ENCODE results near the gene AFMID. TPM values are rescaled to one million over a fixed set of nuclear protein-coding genes. Genes with fewer than 3 reads are reported as not detected.

The AFMID gene
- total and polyA plus RNA-seq, 7 donors: 7.4 to 20.8 (median 9.3) TPM

GRCh38 chr17:78225088-78225865 is 38.1 kb downstream of the AFMID start:
- 83 to 88% (median 83%) methylated on average over 16 of the region's 16 CpGs for WGBS, 3 donors
- Histone ChIP-seq H3K4me1 (no peaks in the 10 kb centered on the region), H3K36me3 (ENCODE audit: insufficient read depth in 1 of 2, low read depth in 1 of 2) (no peaks in the 10 kb centered on the region), H3K9me3 (no peaks in the 10 kb centered on the region), H3K4me3 (no peak overlapping the region), H3K27ac (no peak overlapping the region), H3K27me3 (ENCODE audit: insufficient read depth in 3 of 3, low read length in 2 of 3) (peaks cover 0 to 11% (median 2%) of the 10 kb centered on the region in 3 donors)
- TF ChIP-seq, protein P1, sequence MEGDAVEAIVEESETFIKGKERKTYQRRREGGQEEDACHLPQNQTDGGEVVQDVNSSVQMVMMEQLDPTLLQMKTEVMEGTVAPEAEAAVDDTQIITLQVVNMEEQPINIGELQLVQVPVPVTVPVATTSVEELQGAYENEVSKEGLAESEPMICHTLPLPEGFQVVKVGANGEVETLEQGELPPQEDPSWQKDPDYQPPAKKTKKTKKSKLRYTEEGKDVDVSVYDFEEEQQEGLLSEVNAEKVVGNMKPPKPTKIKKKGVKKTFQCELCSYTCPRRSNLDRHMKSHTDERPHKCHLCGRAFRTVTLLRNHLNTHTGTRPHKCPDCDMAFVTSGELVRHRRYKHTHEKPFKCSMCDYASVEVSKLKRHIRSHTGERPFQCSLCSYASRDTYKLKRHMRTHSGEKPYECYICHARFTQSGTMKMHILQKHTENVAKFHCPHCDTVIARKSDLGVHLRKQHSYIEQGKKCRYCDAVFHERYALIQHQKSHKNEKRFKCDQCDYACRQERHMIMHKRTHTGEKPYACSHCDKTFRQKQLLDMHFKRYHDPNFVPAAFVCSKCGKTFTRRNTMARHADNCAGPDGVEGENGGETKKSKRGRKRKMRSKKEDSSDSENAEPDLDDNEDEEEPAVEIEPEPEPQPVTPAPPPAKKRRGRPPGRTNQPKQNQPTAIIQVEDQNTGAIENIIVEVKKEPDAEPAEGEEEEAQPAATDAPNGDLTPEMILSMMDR (IDR thresholded peaks at IDR 0.05): no peak
- intact Hi-C loops (cut with DNase I): no loop called here
- no peak for DNase-seq
- no peak for ATAC-seq

- peaks cover 0 to 20% (median 6%) of the 10 kb centered on the region in 3 donors for H3K27me3 ChIP-seq (ENCODE audit: insufficient read depth in 3 of 3, low read length in 2 of 3)
- no peak overlapping the region for H3K27ac ChIP-seq
- H3K4me3 ChIP-seq: no peak overlapping the region
- TF ChIP-seq, protein P1 (IDR thresholded peaks at IDR 0.05): no peak
- 75 to 77% (median 77%) methylated on average over 12 of the region's 12 CpGs for WGBS, 3 donors
- H3K36me3 ChIP-seq (ENCODE audit: insufficient read depth in 1 of 2, low read depth in 1 of 2): no peaks in the 10 kb centered on the region
- DNase-seq (no peak), ATAC-seq (no peak)
- no peaks in the 10 kb centered on the region for H3K4me1 ChIP-seq
- no peaks in the 10 kb centered on the region for H3K9me3 ChIP-seq
- intact Hi-C loops (cut with DNase I): no loop called here
These were observed 39.0 kb downstream of the AFMID start for GRCh38 chr17:78226055-78226758.

- 33 to 45% (median 37%) methylated on average over 20 of the region's 20 CpGs for whole genome bisulfite sequencing, 3 donors
- H3K4me3 ChIP-seq: no peak overlapping the region
- peaks cover 0 to 25% (median 11%) of the 10 kb centered on the region in 3 donors for H3K27me3 ChIP-seq (ENCODE audit: insufficient read depth in 3 of 3, low read length in 2 of 3)
- intact Hi-C loops (cut with DNase I): no loop called here
- TF ChIP-seq, protein P1 (IDR thresholded peaks at IDR 0.05): no peak
- DNase-seq: no peak
- no peaks in the 10 kb centered on the region for H3K4me1 ChIP-seq
- H3K36me3 ChIP-seq (ENCODE audit: insufficient read depth in 1 of 2, low read depth in 1 of 2): no peaks in the 10 kb centered on the region
- no peak overlapping the region for H3K27ac ChIP-seq
- no peaks in the 10 kb centered on the region for H3K9me3 ChIP-seq
- peak in 1 of 4 donors; percentile 30 for ATAC-seq
These were observed 39.7 kb downstream of the AFMID start for GRCh38 chr17:78226759-78227454.

DNA sequence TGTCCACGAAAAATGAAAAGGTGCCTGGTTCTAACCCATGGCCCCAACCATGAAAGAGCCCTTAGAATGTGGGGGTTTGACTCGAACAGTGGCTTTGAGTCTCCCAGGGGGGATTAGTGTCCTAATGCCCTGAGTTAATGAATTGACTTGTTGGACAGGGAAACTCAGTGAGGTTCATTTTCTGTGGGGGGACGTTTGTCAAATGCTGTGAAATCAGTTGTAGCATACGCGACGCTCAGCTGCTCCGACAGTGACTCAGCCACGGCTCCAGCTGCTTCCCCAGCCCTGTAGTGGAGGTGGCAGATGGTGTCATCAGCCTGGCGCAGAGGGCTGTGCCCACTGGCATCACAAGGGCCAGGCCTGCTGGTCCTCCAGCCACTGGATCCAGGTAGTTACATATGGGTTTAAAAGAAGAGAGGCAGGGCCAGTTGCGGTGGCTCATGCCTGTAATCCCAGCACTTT is 40.3 kb downstream of the AFMID start:
- Histone ChIP-seq H3K4me1 (no peaks in the 10 kb centered on the region), H3K4me3 (no peak overlapping the region), H3K9me3 (no peaks in the 10 kb centered on the region), H3K27ac (no peak overlapping the region), H3K27me3 (ENCODE audit: insufficient read depth in 3 of 3, low read length in 2 of 3) (peaks cover 0 to 30% (median 16%) of the 10 kb centered on the region in 3 donors), H3K36me3 (ENCODE audit: insufficient read depth in 1 of 2, low read depth in 1 of 2) (no peaks in the 10 kb centered on the region)
- intact Hi-C loops (cut with DNase I): no loop called here
- ATAC-seq: peak; percentile 44 to 71 (median 67)
- TF ChIP-seq, protein P1 (IDR thresholded peaks at IDR 0.05): no peak
- DNase-seq: no peak
- 36 to 55% (median 37%) methylated on average over 10 of the region's 10 CpGs for WGBS, 3 donors

Data from psoas muscle (tissue), 8 donors.